Gastrocnemius medialis (tissue), 4 donors: ENCODE measurements around the gene KCNAB2.
"Not testable (repeated sequence)": the region's sequence is repeated elsewhere in the genome, so short reads cannot be mapped to it uniquely, and the experiment has no call there.

Experiments used
- POLR2A ChIP-seq, 2 donors: fragments of 450-650 bp; IDR thresholded peaks; one replicate each; pipeline ENCODE4 v1.6.1; 2017; ENCODE audit warnings: antibody characterized with exemption in 2 of 2, mild to moderate bottlenecking in 2 of 2, moderate library complexity in 2 of 2
- TF ChIP-seq, protein P1 (sequence below), 5 experiments: fragments of 450-650 bp in 3 of 5; fragments of 200-600 bp in 2 of 5; sonication (generic) in 2 of 5; IDR thresholded peaks in 4 of 5; conservative IDR thresholded peaks in 1 of 5; 1 replicate in 4 of 5; 2 replicates in 1 of 5; pipeline ENCODE4 v1.5.1; 2016 to 2019; ENCODE audit warnings: antibody characterized with exemption in 5 of 5, mild to moderate bottlenecking in 3 of 5, moderate library complexity in 3 of 5

DNA sequence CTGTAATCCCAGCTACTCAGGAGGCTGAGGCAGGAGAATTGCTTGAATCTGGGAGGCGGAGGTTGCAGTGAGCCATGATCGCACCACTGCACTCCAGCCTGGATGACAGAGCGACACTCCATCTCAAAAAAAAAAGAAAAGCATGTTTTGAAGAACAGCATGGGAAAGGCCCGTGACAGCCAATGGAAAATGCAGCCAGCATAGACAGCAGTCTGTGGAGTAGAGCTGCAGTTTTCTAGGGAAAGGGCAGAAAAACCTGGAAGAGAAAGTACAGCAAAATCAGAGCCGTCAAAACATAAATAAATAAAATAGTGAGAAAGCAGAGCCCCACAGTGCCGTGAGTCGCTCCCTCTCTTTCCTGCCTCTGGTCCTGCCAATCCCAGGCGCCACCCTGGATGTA is 31.4 kb downstream of the KCNAB2 start:
- not testable (repeated sequence) for TF ChIP-seq POLR2A (IDR thresholded peaks at IDR 0.05)
- TF ChIP-seq, protein P1, sequence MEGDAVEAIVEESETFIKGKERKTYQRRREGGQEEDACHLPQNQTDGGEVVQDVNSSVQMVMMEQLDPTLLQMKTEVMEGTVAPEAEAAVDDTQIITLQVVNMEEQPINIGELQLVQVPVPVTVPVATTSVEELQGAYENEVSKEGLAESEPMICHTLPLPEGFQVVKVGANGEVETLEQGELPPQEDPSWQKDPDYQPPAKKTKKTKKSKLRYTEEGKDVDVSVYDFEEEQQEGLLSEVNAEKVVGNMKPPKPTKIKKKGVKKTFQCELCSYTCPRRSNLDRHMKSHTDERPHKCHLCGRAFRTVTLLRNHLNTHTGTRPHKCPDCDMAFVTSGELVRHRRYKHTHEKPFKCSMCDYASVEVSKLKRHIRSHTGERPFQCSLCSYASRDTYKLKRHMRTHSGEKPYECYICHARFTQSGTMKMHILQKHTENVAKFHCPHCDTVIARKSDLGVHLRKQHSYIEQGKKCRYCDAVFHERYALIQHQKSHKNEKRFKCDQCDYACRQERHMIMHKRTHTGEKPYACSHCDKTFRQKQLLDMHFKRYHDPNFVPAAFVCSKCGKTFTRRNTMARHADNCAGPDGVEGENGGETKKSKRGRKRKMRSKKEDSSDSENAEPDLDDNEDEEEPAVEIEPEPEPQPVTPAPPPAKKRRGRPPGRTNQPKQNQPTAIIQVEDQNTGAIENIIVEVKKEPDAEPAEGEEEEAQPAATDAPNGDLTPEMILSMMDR (IDR thresholded peaks at IDR 0.05 in 4 of 5, conservative IDR thresholded peaks at IDR 0.05 in 1 of 5), result not testable (repeated sequence)
